Forelimb muscle (tissue), 1 donor: ENCODE results near the gene TTLL4. TPM values are rescaled to one million over a fixed set of nuclear protein-coding genes. Genes with fewer than 3 reads are reported as not detected.

Source experiments
- DNase-seq: peaks from one replicate; pipeline ENCODE4 v3.0.0-alpha.2; 2013; ENCODE audit warnings: low read depth
- polyA plus RNA-seq: library from polyadenylated mRNA; unstranded; fragments of 120-200 nt; gene quantifications from one replicate; pipeline ENCODE4 v1.2.1, GENCODE V29; 2013; ENCODE audit not compliant: insufficient read length

TTLL4 gene
- polyA plus RNA-seq, 1 donor: 26.5 TPM

DNA sequence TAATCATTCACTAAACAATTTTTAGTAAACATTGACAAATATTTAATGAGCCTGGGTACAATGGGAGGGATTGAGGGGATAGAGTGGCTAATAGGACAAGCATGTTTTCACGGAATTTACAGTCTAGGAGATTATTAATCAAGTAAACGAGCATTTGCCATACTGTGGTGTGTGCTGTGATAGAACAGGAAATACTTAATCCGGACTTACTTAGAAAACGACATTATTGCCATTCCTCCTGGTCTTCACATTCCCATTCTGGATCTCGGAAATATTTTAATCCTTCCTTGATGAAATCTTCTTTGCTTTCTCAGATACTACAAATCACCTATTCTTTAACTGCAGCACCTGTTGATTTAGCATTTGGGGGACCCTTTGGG is 905 bp downstream of the TTLL4 start:
- DNase-seq: no peak

DNA sequence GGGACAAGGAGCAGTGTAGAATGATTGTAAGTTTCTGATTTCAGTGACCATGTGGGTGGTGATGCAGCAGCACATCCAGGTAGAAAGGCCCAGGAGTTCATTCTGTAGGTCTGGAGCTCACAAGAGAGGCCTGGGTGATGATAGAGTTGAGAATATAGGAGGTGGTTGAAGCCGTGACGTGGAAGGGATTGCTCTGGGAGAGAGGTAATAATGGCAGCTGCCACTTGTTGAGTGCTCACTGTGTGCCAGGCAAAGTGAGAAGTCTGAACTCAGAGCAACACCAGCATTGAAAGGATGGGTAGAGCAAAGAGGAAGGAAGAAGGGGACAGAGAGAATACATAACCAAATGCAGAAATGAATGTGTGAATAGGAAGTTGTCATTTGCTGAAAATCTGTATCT is 3.3 kb downstream of the TTLL4 start:
- no peak for DNase-seq

DNA sequence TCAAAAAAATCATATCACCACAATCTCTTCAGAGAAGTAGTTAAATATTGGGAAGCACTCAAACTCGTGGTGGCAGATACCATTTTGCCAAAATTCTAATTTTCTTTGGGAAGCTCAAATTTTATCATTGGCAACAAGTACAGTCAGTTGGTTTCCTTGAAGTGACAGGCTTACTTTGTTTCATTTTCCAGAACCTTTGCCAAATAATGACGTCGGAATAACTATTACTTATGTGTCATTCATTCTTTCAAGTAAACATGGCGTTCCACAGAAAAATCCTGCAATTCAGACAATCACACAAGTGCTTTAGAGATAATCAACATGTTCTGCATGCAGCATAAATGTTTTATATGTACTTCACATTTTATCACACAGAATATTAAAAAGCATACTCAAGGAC is 5.4 kb downstream of the TTLL4 start:
- DNase-seq: no peak

DNA sequence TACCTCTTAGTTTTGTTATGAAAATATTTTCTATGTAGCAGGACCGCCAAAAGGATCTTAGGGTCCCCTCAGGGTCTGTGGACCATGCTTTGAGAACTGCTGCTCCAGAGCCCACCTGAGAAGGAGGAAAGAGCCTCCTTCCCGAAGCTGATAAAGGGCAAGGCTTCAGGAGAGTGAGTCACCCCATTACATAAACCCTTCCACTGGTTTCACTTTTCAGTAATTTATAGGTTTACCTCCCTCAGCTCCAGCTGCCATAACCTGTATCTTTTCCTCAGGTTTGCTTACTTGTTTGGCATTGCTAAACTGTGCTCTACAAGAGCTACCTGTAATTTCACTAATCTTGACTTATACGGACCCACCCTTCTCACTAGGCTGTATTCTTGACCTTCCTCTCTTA is 6.6 kb downstream of the TTLL4 start:
- no peak for DNase-seq

DNA sequence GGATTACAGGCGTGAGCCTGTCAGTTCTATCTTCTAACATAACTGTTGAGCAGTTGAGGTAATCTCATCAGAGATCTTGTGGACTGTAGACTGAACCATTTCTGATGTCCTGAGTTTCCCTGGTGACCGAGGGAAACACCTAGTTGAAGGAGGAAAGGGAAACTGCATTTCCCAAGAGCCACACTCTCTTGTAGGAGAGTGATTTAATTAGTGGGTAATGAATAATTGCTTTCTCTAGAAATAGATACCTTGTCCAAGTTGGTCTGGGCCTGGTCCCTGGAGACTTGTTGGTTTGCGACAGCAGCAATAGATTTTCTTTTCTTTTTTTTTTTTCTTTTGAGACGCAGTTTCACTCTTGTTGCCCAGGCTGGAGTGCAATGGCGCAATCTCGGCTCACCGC is 7.4 kb downstream of the TTLL4 start:
- no peak for DNase-seq

DNA sequence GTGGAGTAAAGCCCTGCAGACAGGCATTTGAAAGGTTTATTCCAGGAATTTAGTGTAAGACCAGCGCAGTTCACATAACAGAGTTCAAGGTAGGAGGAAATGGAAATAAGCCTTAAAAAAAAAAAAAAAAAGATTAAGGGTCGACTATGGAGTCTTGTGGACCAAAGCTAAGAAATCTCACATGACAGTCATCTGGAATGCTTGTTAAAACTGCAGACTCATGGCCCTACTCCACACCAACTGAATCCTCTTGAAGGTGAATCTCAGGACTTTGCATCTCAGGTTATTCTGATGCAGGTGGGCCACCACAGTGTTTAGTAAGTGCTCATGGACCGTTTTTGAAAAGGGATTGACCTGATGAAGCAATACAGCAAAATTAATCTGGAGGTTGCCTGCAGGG is 8.8 kb downstream of the TTLL4 start:
- no peak for DNase-seq

DNA sequence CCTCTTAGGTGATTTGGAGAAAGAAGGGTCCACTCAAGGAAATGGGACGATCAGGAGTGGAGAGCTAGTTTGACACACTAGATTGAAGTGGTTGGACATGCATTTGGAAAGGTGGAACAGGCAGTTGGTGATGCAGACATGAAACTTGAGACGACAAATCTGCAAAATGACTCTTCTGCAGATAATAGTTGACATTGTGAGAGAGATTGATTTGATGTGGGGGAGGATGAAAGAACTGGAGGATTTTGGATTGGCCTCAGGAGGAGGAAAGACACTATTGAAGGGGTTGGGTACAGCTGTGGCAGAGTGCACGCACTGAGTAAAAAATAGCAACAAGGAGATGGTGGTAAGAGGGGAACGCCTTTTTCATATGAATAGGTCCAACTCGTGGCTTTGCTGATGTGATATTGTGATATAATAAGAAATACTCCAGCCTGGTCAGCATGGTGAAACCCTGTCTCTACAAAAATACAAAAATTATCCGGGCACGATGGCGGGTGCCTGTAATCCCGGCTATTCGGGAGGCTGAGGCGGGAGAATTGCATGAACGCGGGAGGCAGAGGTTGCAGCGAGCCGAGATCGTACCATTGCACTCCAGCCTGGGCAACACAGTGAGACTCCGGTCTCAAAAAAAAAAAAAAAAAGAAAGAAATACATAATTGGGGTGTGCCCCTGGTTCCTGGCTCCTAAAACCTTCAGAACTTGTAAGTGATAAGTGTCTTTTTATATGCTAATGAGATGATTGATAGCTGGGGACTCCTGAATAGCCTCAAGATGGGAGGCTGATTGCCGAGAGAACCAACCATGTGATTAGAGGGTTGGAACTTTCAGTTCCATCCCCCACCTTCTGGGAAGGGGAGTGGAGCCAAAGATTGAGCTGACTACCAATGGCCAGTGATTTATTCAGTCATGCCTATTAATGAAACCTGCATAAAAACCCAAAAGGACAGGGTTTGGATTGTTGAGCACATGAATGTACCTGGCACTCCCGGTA is 9.7 kb downstream of the TTLL4 start:
- DNase-seq: no peak

DNA sequence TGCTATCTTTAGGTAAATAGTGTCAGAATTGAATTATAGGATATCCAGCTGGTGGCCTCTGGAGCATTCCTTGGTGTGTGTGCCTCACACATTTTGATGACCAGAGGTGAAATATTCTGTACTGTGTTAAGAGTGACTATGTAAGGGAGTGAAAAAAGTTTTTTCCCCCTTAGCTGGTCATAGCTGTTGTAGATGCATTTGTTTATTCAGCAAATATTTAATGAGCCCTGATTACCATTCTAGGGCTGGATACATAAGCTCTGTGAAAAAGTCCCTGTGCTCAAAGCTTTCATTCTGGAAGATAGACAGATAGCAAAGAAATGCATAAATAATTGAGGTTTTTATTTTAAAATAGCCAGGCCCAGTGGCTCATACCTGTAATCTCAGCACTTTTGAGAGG is 10.9 kb downstream of the TTLL4 start:
- DNase-seq: no peak

DNA sequence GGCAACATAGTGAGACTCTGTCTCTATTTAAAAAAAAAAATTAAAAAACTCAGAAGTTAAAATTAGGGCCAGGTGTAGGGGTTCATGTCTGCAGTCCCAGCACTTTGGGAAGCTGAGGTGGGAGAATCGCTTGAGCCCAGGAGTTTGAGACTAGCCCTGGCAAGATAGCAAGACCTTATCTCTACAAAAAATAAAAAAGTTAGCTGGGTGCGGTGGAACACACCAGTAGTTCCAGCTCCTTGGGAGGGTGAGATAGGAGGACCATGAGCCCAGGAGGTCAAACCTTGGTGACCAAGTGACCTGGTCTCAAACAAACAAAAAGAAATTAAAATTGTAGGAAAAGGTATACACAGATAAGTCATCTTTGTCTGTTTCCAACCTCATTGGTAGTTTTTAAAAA is 11.3 kb downstream of the TTLL4 start:
- no peak for DNase-seq

DNA sequence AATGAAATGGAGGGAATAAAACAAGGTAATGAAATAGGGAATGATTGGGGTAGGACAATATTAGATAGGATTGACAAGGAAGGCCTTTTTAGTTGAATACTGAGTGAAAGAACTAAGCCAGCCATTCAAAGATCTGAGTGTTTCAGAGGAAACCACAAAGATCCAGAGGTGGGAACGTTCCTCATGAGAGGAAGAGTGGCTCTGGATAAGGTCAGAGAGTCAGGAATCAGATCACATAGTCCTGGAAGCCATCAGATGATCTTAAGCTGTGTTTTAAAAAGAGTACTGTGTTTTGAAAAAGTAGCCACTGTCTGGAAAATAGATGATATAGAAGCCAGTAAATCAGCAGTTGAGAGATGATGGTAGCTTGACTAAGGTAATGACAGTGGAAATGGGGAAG is 11.8 kb downstream of the TTLL4 start:
- DNase-seq: no peak

DNA sequence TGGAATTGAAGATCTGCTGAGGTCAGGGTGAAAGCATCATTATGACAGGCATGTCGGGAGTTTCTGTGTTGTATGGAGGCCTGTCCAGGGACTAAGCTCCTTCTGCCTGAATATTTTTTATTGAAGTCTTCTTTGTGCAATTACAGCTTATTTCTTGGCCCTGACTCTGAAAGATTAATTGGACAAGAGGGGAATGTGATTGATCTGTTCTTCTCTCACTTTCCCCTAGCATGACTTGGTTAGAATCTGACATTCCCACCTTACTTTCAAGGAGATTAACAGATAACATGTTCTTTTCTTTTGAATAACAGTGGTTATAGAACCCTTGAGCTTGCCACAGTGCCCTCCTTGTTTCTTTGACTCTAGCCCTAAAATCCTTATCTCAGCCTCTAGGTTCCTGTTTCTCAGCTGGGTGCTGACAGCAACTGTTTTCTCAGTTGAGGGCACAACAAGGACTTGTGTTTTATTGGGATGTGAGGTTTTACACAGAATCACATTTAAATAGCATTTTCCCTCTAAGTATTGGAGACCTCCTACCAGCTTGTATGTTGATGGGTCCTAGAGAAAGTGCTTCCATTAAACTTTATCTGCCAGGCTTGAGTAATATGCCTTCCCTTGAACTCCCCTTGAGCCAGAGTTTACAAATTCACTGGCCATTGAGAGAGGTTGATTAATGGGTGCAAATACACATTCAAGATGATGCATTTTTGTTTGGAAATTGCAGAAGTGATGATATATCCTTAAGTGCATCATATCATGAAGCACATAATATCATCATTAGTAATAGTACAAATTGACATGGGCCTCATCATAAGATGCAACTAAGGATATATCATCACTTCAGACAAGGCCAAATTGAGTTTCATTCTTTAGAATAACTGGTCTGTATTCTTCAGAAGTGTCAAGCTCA is 12.5 kb downstream of the TTLL4 start:
- DNase-seq: no peak

DNA sequence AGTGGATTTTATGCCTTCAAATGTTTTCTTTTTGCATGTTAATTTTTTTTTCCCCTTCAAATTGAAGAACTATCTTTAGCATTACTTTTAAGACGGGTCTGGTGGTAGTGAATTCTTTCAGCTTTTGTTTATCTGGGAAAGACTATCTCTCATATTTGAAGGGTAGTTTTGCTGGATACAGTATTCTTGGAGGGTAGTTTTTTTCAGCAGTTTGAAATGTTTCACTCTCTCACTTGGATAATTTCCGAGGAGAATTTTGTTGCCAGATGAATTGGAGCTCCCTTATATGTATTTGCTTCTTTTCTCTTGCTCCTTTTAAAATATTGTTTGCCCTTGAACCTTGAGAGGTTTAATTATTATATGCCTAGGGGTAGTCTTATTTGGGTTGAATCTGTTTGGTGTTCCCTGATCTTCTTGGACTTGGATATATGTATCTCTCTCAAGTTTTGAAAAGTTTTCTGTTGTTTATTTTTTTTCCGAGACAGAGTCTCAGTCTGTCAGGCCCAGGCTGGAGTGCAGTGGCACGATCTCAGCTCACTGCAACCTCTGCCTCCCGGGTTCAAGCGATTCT is 15.5 kb downstream of the TTLL4 start:
- no peak for DNase-seq

DNA sequence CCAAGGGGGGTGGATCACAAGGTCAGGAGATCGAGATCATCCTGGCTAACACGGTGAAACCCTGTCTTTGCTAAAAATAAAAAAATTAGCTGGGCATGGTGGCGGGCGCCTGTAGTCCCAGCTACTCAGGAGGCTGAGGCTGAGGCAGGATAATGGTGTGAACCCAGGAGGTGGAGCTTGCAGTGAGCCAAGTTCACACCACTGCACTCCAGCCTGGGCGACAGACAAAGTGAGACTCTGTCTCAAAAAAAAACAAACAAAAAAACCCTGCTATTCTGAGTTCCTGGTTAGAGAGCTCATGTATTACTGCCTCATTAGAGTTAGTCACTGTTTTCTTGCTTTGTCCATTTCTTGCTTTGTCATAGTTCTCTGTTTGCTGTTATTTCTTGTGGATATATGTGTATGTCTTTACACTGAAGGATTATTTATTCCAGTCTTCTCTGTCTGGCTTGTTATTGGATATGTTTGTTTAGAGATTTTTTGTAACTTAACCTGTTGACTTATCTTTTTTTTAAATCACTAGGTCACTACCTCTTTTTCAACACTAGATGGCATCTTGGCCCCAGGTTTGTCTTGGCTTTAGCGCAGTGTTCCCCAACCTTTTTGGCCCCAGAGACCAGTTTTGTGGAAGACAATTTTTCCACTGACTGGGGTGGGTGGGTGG is 17.0 kb downstream of the TTLL4 start:
- DNase-seq: no peak

DNA sequence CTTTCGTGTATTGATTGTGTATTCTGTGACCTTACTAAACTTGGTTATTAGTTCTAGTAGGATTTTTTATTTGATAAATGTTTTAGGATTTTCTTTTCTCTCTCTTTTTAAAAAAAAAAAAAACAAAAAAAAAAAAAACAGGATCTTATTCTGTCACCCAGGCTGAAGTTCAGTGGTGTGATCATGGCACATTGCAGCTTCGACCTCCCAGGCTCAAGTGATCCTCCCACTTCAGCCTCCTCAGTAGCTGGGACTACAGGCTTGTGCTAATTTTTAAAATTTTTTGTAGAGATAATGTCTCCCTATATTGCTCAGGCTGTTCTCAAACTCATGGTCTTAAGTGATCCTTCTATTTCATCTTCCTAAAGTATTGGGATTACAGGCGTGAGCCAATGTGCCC is 19.0 kb downstream of the TTLL4 start:
- no peak for DNase-seq

DNA sequence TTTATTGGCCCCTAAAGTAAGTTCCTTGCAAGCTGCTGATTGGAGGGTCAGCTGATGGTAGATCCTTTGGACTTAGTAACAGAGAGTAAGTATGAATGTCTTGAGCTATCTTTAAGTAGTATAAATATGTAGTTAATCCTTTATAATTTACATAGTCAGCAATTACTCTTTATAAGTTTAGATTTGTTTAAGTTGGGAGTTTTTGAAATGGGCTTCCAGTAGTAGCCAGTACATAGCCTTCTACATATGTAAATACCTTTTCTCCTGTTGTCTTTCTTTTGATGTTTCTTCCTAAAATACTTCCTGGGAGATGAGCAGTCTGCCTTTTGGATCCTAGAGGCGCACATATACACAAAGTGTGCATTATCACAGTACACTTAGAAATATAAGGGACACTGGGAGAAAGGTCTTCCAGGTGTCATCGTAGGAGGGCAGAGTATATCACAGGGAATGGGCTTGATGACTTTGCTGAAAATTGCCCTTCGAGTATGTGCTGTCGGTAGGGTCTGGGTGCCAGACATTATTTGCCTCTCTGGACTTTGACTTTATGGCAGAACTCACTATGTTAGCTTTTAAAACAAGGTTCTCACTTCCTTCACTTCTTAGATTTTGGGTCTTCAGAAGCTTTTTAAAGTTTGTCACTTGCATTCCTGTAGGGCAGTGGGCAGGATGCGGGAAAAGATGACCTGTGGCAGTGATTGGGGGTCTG is 21.6 kb downstream of the TTLL4 start:
- no peak for DNase-seq

DNA sequence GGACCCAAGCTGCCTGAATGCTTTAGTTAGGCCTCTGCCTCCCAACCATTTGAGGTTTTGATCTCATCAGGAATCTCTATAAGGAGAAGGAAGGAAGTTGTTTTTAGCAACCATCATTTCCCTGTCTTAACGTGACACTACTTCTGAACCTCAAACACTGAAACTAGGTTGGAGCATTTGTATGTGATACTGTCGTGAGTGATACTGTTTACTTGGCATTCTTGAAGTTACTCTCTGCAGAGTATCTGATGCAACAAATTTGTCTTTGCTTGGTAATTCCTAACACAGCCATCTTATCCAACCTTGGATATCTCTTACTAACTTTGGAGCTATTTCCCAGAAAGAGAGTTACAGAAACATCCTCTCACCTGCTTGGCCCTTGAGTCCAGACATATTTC is 22.1 kb downstream of the TTLL4 start:
- DNase-seq: no peak

DNA sequence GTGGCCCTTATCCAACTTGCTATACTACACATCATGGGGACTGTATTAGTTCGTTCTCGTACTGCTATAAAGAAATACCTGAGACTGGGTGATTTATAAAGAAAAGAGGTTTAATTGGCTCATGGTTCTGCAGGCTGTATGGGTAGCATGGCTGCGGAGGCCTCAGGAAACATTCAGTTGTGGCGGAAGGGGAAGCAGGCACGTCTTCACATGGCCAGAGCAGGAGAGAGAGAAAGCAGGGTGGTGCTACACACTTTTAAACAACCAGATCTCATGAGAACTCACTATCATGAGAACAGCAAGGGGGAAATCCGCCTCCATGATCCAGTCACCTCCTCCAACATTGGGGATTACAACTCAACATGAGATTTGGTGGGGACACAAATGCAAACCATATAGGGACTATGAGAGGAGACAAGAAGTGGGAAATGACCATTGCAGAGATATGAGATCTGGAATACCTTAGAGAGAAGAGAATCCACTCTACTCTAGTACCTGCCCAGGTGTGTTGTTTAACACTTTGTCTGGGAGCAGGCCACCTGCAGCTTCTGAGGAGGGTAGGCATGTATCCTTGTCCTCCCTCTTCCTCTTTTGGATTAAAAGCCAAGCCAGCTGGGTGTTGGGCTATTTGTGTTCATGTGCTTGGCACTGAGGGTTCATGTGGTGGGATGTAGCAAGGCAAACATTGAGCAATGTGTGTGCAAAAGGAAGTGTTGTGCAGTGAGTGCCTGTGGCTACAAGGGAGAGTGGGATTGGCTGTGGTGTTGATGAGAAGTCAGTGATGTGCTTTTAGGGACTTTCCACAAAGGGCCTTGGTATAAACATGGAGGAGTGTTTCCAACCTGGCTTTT is 22.8 kb downstream of the TTLL4 start:
- DNase-seq: no peak

DNA sequence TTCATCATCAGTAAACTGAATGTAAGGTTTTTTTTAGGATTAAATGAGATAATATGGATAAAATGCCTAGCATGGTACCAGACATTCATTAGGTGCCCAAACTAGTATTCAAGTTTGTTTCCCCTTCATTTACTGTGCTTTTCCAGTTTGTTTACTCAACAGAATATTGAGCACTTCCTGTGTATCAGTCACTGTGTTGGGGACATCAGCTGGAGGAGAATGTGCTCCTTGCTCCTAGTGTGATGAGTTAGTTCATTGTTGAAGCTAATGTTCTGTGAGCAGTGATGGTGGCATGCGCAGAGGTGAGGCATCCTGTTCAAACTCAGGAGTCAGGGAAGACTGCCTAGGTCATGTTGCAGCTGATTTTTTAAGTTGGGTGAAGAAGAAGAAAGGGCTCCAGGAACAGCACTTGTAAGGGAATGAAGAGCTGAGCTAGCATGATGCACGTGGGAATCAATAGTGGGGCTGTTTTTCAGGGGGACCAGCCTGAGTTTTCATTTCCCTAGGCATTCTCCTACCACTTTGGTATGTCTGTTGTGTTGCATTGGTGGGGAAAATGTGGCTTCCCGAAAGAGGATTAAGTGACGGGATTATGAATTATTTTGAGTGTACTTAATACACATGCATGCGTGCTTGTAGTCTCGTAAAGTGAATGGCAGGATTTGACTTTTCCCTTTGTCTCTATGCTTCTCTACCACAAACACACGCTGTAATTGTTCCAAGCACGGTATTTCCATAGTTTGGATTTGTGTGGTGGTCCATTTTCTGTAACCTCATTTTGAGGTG is 23.7 kb downstream of the TTLL4 start:
- DNase-seq: no peak

DNA sequence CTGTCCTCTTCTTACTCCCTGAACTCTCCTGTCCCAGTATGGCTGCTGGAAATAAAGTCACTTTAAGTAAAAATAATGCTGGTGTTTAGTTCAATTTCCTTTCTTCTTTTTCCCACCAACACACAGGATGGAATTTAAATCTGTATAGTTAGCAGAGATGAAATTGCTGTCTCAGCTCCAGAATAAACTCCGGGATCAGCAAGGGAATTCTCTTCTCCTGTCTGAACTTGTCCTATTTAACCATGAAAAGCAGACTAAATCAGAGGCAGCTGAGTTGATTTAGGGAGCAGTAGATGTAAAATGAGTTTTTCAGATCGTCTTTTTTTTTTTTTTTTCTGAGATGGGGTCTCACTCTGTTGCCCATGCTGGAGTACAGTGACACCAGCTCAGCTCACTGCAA is 25.9 kb downstream of the TTLL4 start:
- DNase-seq: no peak
